ENCODE data around the gene STK11IP. TPM values are rescaled to one million over a fixed set of nuclear protein-coding genes. Genes with fewer than 3 reads are reported as not detected.

Gene STK11IP
- total RNA-seq, 2 experiments from 2014 or later: 23.9 to 27.2 TPM

GRCh38 chr2:219645631-219646527 is 48.2 kb downstream of the STK11IP start:
- Mint-ChIP-seq H3K4me3 (no peak overlapping the region), H3K36me3 (ENCODE audit: low read depth) (no peaks in the 10 kb centered on the region), H3K9me3 (no peaks in the 10 kb centered on the region), H3K4me1 (ENCODE audit: low read depth) (peaks cover 6% of the 10 kb centered on the region), H3K27me3 (peaks cover 63% of the 10 kb centered on the region), H3K27ac (no peak overlapping the region)
- Histone ChIP-seq H3K27ac (ENCODE audit: low read depth in 1 of 2, low read length in 2 of 2) (no peak overlapping the region), H3K4me3 (ENCODE audit: low read length) (no peak overlapping the region), H3K9me3 (ENCODE audit: control insufficient read depth in 1 of 2, insufficient read depth in 1 of 2, low read length in 2 of 2) (no peaks in the 10 kb centered on the region), H3K4me1 (ENCODE audit: insufficient read depth, low read length) (peaks cover 13% of the 10 kb centered on the region), H3K36me3 (ENCODE audit: insufficient read depth, low read length) (no peaks in the 10 kb centered on the region), H3K27me3 (ENCODE audit: control insufficient read depth in 1 of 2, insufficient read depth in 2 of 2, low read length in 2 of 2) (peaks cover 14 to 29% of the 10 kb centered on the region in 2 experiments)
- intact Hi-C loops (cut with DNase I, micrococcal nuclease): loop anchor here in 1 of 2 experiments (10.0 kb wide), 1 partner anchor 241 kb away; no protein-coding TSS in a partner anchor
- DNase-seq (no peak), ATAC-seq (ENCODE audit: poor library complexity) (no peak)
- TF ChIP-seq, protein P1, sequence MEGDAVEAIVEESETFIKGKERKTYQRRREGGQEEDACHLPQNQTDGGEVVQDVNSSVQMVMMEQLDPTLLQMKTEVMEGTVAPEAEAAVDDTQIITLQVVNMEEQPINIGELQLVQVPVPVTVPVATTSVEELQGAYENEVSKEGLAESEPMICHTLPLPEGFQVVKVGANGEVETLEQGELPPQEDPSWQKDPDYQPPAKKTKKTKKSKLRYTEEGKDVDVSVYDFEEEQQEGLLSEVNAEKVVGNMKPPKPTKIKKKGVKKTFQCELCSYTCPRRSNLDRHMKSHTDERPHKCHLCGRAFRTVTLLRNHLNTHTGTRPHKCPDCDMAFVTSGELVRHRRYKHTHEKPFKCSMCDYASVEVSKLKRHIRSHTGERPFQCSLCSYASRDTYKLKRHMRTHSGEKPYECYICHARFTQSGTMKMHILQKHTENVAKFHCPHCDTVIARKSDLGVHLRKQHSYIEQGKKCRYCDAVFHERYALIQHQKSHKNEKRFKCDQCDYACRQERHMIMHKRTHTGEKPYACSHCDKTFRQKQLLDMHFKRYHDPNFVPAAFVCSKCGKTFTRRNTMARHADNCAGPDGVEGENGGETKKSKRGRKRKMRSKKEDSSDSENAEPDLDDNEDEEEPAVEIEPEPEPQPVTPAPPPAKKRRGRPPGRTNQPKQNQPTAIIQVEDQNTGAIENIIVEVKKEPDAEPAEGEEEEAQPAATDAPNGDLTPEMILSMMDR (IDR thresholded peaks at IDR 0.05): no peak
- CTCF ChIA-PET: interaction anchor here (1.1 kb wide), 1 partner anchor 103 kb away, joined by 4 read pairs; the partner anchor contains the start of gene CHPF
- POLR2A ChIA-PET: no interaction called here

GRCh38 chr2:219648176-219648575 is 50.5 kb downstream of the STK11IP start:
- ATAC-seq (ENCODE audit: poor library complexity): no peak
- CTCF ChIA-PET: no interaction called here
- Mint-ChIP-seq H3K27ac (no peak overlapping the region), H3K36me3 (ENCODE audit: low read depth) (no peaks in the 10 kb centered on the region), H3K4me3 (no peak overlapping the region), H3K9me3 (no peaks in the 10 kb centered on the region), H3K27me3 (peaks cover 79% of the 10 kb centered on the region), H3K4me1 (ENCODE audit: low read depth) (no peaks in the 10 kb centered on the region)
- H3K9me3 ChIP-seq (ENCODE audit: control insufficient read depth in 1 of 2, insufficient read depth in 1 of 2, low read length in 2 of 2): peaks cover 0 to 3% of the 10 kb centered on the region in 2 experiments
- no peaks in the 10 kb centered on the region for H3K4me1 ChIP-seq (ENCODE audit: insufficient read depth, low read length)
- TF ChIP-seq, protein P1 (IDR thresholded peaks at IDR 0.05): no peak
- H3K4me3 ChIP-seq (ENCODE audit: low read length): no peak overlapping the region
- POLR2A ChIA-PET: no interaction called here
- H3K36me3 ChIP-seq (ENCODE audit: insufficient read depth, low read length): no peaks in the 10 kb centered on the region
- intact Hi-C loops (cut with DNase I, micrococcal nuclease): loop anchor here in 1 of 2 experiments (10.0 kb wide), 1 partner anchor 243 kb away; no protein-coding TSS in a partner anchor
- peaks cover 24 to 28% of the 10 kb centered on the region in 2 experiments for H3K27me3 ChIP-seq (ENCODE audit: control insufficient read depth in 1 of 2, insufficient read depth in 2 of 2, low read length in 2 of 2)
- no peak overlapping the region for H3K27ac ChIP-seq (ENCODE audit: low read depth in 1 of 2, low read length in 2 of 2)
- DNase-seq: no peak

DNA sequence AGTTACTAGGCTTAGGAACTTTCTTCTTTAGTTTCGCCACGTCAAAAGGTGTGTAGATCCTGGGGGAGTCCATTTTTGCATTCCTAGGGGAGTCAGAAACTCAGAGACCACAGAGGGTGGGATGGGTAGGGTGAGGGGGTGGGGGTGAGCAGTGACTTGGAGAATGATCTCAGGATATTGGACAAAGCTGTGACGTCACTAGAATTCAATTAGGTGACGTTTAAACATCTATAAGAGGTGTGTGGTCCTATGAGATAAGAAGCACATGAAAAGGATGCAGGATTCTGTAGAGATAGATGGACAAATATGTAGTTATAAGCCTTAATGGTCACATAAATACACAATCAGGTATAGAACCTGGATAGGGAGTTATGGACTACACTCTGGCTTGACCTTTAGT is 51.3 kb downstream of the STK11IP start:
- Mint-ChIP-seq H3K4me1 (ENCODE audit: low read depth) (no peaks in the 10 kb centered on the region), H3K4me3 (no peak overlapping the region), H3K27me3 (peaks cover 84% of the 10 kb centered on the region), H3K27ac (no peak overlapping the region), H3K36me3 (ENCODE audit: low read depth) (no peaks in the 10 kb centered on the region), H3K9me3 (no peaks in the 10 kb centered on the region)
- H3K4me1 ChIP-seq (ENCODE audit: insufficient read depth, low read length): no peaks in the 10 kb centered on the region
- DNase-seq: no peak
- peaks cover 24 to 30% of the 10 kb centered on the region in 2 experiments for H3K27me3 ChIP-seq (ENCODE audit: control insufficient read depth in 1 of 2, insufficient read depth in 2 of 2, low read length in 2 of 2)
- no peak overlapping the region for H3K27ac ChIP-seq (ENCODE audit: low read depth in 1 of 2, low read length in 2 of 2)
- ChIA-PET POLR2A (no interaction called here), CTCF (no interaction called here)
- no peaks in the 10 kb centered on the region for H3K36me3 ChIP-seq (ENCODE audit: insufficient read depth, low read length)
- intact Hi-C loops (cut with DNase I, micrococcal nuclease): loop anchor here in 1 of 2 experiments (10.0 kb wide), 1 partner anchor 244 kb away; no protein-coding TSS in a partner anchor
- TF ChIP-seq, protein P1 (IDR thresholded peaks at IDR 0.05): no peak
- ATAC-seq (ENCODE audit: poor library complexity): no peak
- peaks cover 0 to 3% of the 10 kb centered on the region in 2 experiments for H3K9me3 ChIP-seq (ENCODE audit: control insufficient read depth in 1 of 2, insufficient read depth in 1 of 2, low read length in 2 of 2)
- no peak overlapping the region for H3K4me3 ChIP-seq (ENCODE audit: low read length)
